GM12891 (cell line): ENCODE data around the gene SPRED3. TPM values are rescaled to one million over a fixed set of nuclear protein-coding genes. Genes with fewer than 3 reads are reported as not detected.
"Not testable (repeated sequence)": the region's sequence is repeated elsewhere in the genome, so short reads cannot be mapped to it uniquely, and the experiment has no call there.

ENCODE experiments used
- DNase-seq: peaks from one replicate; pipeline ENCODE4 v3.0.0; 2011; ENCODE audit warnings: low spot score; ENCODE audit not compliant: insufficient read length
- FAIRE-seq: peaks from 2 replicates; lab custom pipeline; 2011; peaks lifted over from hg19 to GRCh38; lab: Jason Lieb, UNC
- PAX5 ChIP-seq: IDR thresholded peaks from 2 replicates; pipeline ENCODE4 v1.6.1; 2011; ENCODE audit warnings: low read length, moderate library complexity, mild to moderate bottlenecking; ENCODE audit not compliant: insufficient read depth, severe bottlenecking
- POLR2A ChIP-seq: IDR thresholded peaks from 2 replicates; pipeline ENCODE4 v1.6.1; 2011; ENCODE audit warnings: low read depth, low read length, control low read depth
- POLR2AphosphoS5 ChIP-seq: IDR thresholded peaks from 2 replicates; pipeline ENCODE4 v1.6.1; 2011; ENCODE audit warnings: low read depth, low read length, control low read depth
- POU2F2 ChIP-seq: IDR thresholded peaks from 2 replicates; pipeline ENCODE4 v1.6.1; 2011; ENCODE audit warnings: low read depth, mild to moderate bottlenecking, control low read depth, low read length, moderate library complexity
- SPI1 ChIP-seq: IDR thresholded peaks from 2 replicates; pipeline ENCODE4 v1.6.1; 2011; ENCODE audit warnings: low read depth, low read length, control low read depth
- TAF1 ChIP-seq: IDR thresholded peaks from 2 replicates; pipeline ENCODE4 v1.6.1; 2011; ENCODE audit warnings: low read depth, low read length, control low read depth
- polyA plus RNA-seq: library from polyadenylated mRNA; unstranded; fragments of >200 nt; gene quantifications from one replicate; pipeline ENCODE4 v1.2.1, GENCODE V29; 2012; ENCODE audit warnings: low read depth, missing spikeins, inconsistent platforms; ENCODE audit not compliant: missing spikeins

The SPRED3 gene, protein sequence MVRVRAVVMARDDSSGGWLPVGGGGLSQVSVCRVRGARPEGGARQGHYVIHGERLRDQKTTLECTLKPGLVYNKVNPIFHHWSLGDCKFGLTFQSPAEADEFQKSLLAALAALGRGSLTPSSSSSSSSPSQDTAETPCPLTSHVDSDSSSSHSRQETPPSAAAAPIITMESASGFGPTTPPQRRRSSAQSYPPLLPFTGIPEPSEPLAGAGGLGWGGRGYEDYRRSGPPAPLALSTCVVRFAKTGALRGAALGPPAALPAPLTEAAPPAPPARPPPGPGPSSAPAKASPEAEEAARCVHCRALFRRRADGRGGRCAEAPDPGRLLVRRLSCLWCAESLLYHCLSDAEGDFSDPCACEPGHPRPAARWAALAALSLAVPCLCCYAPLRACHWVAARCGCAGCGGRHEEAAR
- polyA plus RNA-seq = 0.40 TPM

DNA sequence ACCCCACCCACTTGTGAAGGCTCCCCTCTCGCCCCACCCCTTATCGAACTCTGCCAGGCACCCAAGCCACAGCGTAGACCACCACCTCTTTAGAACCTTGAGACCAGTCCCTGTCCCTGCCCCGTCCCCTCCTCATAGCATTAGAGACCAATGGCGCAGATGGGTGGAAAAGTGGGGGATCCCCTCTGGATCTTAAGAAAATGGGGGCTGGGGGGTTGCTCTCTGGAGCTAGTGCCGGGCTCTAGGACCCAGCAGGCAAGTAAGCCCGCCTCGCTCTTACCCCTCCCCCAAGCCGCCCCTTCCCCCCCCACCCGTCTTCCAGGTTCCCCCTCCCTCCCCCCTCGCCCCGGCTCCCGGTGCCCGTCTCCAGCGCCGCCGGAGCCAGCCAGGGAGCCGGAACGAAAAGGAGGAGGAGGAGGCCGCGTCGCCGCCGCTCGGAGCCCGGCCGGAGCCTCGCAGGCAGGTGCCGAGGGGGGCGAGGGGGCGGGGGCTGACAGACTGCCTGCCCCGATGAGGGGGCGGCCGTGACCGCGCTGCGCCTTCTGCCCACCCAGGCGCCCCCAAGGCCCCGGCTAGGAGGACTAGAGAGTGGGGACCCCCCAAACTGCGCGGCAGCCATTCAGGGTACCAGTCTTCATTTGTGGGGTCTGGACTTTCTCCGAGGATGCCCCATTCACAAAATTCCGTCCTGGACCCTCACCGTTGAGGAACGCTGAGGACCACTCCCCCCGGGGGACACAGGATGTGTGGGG is at the start of gene SPRED3:
SPRED3 (plus strand) TSS at position 349 of the 752 bp plus-strand sequence. CDS start 1,606 bp downstream, outside the sequence.
- no peak for DNase-seq
- no peak for FAIRE-seq
- no peak for TF ChIP-seq PAX5

DNA sequence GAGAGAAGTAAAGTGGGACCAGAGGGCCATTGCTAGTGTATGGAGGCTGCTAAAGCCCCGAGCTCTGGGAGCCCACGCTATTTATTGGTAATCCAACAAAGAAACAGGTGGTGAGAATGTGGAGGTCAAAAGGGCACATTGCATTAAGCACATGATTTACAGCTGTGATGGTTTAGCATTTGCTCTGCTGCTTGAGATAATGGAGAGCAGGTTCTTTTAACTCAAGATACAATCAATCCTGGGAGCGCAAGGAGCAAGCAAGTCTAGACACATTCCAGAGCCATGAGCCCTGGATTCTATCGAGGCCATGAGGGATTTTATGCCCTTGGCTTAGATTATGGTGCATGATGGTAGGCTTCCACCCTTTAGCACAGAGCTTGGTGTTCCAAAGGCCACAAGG is 49.5 kb upstream of the SPRED3 start:
- not testable (repeated sequence) for DNase-seq, FAIRE-seq

DNA sequence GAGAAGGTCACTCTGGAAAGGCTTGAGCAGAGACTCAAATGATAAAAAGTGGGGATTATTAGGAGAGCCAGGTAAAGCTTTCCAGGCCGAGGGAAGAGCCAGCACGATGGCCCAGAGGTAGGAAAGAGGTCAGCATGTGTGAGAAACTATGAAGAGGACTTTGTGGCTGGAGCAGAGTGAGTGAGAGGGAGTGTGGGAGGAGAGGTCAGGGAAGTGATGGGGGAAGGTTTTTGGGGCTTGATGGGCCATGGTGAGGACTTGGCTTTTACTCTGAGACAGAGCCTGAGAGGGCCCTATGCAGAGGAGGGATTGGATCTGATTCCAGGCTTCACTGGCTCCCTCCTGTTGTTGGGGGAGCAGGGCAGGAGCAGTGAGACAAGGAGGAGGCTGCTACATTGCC is 47.6 kb upstream of the SPRED3 start:
- FAIRE-seq (no peak), DNase-seq (no peak)

DNA sequence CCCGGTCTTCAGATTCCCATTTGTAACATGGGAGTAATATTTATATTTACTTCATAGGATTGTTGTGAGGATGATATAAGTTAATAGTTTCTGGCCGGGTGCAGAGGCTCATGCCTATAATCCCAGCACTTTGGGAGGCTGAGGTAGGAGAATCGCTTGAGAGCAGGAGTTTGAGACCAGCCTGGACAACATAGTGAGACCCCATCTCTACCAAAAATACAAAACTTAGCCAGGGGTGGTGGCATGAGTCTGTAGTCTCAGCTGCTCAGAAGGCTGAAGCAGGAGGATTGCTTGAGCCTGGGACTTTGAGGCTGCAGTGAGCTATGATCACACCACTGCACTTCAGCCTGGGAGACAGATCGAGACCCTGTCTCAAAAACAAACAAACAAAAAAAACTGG is 41.7 kb upstream of the SPRED3 start:
- FAIRE-seq = no peak
- no peak for DNase-seq

More for the DNA sequence above, 47.6 kb upstream of the SPRED3 start:
- TF ChIP-seq PAX5 (no peak), POLR2A (no peak), SPI1 (no peak), POLR2AphosphoS5 (no peak), POU2F2 (no peak), TAF1 (no peak)

DNA sequence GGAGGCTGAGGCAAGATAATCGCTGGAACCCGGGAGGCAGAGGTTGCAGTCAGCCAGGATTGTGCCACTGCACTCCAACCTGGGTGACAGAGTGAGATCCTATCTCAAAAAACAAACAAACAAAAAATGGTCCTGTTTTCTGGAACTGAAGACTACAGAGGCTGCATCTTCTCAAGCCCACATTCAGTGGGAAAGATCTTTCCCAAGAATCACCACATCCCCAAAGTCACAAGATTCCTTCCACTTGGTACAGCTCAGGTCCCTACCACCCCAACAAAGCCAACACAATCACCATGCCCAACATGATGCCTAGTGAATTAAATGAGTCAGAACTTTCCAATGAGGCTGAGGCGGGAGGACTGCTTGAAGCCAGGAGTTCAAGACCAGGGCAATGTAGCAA is 37.6 kb upstream of the SPRED3 start:
- TF ChIP-seq PAX5 (no peak), POLR2AphosphoS5 (no peak), POLR2A (no peak), TAF1 (no peak), POU2F2 (no peak), SPI1 (no peak)
- FAIRE-seq = no peak
- DNase-seq = no peak

More for the DNA sequence above, 41.7 kb upstream of the SPRED3 start:
- no peak for TF ChIP-seq SPI1
- TF ChIP-seq TAF1 = no peak
- no peak for TF ChIP-seq PAX5
- no peak for TF ChIP-seq POLR2A
- TF ChIP-seq POLR2AphosphoS5 = no peak
- no peak for TF ChIP-seq POU2F2

DNA sequence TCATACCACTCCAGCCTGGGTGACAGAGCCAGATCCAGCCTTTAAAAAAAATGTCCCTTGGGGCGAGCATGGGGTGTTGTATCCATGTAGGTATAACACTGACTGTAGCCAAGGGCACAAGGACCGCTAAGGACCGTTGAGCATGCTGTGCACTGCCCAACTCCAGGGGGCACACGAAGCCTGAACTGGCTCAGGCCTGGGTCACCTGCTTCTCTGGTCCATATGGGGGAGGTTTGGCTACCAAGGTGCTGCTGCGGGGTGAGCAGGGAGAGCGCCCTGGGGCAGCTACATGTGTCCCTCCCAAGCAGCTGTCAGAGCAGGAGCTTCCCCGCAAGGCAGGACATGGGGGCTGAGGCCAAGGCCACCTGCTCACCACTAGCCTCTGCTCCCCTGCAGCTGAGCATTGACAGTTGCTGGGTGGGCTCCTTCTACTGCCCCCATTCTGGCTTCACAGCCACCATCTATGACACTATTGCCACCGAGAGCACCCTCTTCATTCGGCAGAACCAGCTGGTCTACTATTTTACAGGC is 36.6 kb upstream of the SPRED3 start:
- FAIRE-seq (peak; percentile 33), DNase-seq (no peak)
- no peak for TF ChIP-seq POU2F2
- no peak for TF ChIP-seq POLR2A
- no peak for TF ChIP-seq POLR2AphosphoS5
- TF ChIP-seq SPI1 = no peak
- no peak for TF ChIP-seq PAX5
- TF ChIP-seq TAF1 = no peak

DNA sequence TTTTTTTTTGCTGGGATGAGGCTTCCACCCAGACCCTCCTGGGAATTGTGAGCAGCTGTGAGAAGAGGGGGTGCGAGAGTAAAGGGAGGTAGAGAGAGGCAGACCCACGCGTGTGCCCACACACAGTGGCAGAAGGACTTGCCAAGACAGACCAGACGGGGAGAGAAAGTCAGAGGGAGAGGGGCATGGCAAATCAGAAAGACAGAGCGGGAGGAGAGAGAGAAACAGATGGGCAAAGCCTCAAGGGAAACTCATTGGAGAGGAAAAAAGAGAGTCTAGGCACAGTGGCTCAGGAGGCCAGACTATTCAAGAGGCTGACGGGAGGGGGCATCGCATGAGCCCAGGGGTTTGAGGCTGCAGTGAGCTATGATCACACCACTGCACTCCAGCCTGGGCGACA is 35.9 kb upstream of the SPRED3 start:
- DNase-seq = no peak
- TF ChIP-seq POU2F2 = no peak
- TF ChIP-seq PAX5 = no peak
- TF ChIP-seq SPI1 = no peak
- no peak for TF ChIP-seq POLR2AphosphoS5
- no peak for TF ChIP-seq POLR2A
- no peak for TF ChIP-seq TAF1

DNA sequence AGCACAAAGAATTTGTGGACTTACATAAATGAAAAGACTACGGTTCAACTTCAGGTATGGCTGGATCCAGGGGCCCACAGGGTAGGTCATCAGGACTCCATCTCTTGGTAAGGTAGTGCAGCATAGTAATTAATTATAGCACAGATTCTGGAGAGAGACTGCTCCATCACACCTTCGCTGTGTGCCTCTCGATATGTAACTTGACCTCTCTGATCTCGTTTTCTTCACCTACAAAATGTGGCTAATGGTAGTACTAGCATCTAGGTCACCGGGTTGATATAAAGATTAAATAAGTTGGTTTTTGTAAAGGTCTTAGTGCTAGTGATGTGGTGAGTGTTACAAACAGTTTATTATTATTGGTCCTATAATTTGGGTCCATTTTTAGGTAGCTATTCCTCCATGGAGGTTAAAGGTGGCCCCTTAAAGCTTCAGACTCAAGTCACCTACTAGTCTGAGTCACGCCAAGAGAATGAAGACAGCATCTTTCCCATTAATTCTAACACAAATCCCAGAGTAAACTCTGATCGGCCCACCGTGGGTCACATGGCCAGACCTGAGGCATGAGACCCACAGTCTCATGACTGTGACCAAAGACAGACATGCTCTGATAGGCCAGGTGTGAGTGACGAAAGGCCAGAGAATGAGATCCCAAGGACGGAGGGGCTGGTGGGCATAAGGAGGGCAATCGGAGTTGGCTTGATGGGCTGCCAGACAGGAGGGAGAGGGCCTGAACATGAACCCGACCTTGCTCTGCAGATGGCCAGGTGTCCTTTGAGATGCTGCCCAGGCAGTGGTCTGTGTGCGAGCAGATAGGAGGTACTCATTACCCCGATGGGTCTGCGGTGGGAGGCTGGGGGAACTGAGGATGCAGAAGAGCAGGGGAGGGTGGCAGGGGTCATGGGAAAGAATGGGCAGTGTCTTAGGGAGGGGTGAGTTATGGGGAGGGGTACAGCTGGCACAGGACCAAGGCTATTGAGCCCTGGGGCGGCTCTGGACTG is 32.5 kb upstream of the SPRED3 start:
- no peak for TF ChIP-seq SPI1
- TF ChIP-seq POU2F2 = no peak
- TF ChIP-seq POLR2AphosphoS5 = no peak
- no peak for TF ChIP-seq TAF1
- no peak for TF ChIP-seq POLR2A
- TF ChIP-seq PAX5 = no peak
- FAIRE-seq (no peak), DNase-seq (no peak)

More for the DNA sequence above, 35.9 kb upstream of the SPRED3 start:
- no peak for FAIRE-seq
